GM21576 (cell line): ENCODE results near the gene SPRING1.

ENCODE experiments used
- ATAC-seq: cut with Tn5 transposase; IDR thresholded peaks from one replicate; pipeline ENCODE4 v1.9.1; 2021; ENCODE audit warnings: mild to moderate bottlenecking, moderate library complexity; ENCODE audit not compliant: unreplicated experiment

The SPRING1 gene

DNA sequence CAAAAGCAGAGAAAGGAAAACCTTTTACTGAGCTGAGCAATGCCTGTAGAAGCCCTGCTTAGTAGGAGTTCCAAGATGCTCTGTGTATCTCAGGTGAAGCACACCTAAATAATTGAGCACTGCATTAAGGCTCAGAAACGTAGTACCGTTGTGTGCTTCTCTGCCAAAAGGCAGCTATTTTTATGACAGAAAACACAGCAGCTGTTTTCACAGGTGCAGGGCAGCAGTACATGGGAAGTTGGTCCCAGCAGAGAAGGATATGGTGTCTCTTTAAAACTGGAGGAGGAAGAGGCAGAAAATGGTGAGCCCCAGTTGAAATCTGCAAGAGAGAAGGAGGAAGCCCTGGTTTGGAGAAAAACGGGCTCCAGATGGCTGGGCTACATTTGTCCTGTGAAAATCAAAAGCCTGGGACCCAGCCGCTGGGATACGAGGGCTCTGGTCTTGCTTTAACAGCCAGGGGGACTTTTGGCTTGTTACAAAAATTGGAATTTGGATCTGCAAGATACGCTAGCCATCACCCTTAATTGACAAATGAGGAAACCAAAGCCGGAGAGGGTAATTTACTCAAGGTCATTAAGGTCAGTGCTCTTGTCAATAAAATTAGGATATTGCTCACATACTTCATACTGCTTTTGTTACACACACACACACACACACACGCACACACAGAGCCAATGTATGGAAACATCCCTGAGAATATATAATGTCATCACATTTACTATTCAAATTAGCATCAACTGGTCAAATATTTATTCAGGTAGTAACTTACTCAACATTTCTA is 27.3 kb downstream of the SPRING1 start:
- ATAC-seq: no peak

DNA sequence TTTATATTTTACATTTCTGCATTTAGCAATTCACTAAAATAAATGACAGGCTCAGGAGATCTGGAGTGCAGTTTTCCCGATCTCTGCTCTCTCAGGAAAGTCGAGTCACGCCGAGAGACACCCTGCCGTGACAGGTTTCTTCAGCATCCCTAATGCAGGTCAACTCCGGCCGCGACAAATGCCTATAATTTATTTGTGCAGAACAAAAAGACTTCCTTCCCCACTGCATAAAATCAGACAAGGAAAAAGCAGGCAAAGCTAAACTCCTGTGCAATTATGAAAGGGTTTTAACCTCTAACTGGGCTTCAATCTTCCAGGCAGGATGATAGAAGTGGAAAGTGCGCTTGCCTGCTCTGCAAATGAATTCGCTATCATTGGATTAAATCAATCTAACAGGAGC is 28.1 kb downstream of the SPRING1 start:
- no peak for ATAC-seq

DNA sequence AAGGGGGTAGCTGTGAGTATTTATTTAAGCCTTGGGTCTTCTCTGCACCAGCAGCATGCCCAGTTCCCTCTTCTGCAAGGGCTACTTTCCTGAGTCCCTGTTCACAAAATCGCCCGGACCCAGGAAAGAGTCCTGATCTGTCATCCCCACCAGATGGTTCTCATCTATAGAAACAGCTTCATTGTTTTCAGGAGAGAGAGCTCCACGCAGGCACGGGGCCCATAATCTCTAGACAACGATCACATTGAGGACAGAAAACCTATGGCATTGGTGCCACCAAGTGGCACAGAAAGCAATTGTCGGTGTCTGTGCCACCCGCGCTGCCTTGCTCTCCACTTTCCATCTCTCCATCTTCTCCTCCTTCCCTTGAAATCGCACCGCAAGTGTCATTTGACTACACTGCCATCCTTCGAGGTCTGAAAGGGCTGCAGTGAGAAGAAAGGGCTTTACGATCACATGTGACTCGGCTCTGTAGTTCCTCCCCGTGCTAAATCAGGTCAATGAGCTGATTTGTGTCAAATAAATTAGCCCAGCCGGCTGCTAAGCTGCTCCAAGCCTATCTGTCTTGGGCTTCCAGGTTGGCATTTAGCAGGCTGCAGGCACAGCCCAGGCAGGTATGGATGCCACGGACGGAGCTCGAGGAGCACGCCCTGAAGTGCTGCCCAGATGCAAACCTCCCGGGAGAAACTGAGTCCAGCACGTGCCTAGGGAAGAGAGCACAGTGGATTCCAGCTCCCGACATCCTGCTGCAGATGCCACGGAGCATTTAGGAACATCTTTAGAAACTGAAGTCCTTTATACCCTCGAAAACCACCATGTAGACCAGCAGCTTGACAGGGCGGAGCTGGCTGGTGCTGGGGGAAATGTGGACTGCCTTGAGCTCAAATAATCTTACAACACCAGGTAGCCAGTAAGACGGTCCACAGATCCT is 28.8 kb downstream of the SPRING1 start:
- ATAC-seq: no peak

DNA sequence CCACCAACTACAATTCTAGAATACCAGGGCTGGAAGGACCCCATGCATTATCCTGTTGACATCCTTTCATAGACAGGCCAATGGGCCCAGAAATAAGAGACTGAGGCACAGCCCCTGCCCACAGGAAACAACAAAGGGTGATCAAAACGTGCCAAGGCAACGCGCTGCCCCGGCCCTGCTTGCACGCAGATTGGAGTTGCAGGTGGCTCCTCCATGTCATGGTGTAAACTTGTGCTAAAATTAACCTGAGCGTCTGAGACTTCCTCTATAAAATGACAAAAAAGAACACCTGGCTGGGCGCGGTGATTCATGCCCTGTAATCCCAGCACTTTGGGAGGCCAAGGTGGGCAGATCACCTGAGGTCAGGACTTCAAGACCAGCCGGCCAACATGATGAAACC is 30.1 kb downstream of the SPRING1 start:
- no peak for ATAC-seq

DNA sequence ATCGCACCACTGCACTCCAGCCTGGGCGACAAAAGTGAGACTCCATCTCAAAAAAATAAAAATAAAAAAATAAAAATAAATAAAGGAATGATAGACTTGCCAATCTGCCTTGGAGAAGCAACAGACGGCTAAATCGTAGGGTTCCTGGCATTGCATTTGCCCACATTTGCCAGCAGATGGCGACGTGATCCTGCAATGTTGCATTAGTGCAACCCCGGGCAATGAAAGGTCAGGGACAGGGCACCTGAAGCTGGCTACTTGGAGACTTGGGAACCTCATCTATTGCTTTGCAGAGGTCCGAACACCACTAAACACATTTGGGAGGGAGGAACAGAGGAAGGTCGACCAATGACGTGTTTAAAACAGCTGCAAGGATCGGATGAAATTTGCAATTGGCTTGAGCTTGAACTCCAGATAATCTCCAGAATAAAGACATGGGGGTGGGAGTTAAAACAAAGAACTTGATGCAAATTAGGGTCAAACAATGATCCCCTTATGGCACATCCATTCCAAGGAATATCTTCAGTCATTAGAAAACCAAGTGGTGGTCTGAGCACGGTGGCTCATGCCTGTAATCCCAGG is 34.6 kb downstream of the SPRING1 start:
- no peak for ATAC-seq

DNA sequence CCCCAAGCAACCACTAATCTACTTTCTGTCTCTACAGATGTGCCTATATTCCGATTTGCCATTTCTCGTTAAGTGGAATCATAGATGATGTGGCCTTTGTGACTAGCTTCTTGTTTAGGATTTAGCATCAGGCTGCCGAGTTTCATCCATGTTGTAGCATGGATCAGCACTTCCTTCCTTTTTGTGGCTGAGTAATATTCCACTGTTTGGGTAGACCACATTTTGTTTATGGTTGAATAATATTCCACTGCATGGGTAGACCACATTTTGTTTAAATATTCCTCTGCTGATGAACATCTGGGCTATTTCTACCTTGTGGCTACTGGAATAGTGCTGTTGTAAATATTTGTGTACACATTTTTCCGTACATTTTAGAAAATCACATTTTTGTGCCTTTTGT is 36.4 kb downstream of the SPRING1 start:
- no peak for ATAC-seq

DNA sequence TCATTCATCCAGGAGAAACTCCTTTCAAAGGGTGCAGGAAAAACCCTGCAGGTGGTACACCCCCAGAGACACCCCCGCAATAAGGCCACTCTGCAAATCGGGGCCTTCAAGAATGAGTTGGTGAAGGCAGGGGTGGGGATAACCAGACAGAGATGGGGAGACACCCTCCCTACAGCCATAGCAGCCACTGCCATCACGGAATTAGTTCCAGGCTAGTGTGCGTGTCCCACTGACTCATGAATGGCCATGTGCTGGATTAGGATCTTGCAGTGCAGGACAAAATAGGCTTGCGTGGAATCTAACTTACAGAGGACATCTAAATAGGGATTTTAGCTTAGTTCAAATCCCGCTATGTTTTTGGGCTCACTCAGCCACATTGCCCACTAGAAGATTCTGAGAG is 37.8 kb downstream of the SPRING1 start:
- ATAC-seq: no peak

DNA sequence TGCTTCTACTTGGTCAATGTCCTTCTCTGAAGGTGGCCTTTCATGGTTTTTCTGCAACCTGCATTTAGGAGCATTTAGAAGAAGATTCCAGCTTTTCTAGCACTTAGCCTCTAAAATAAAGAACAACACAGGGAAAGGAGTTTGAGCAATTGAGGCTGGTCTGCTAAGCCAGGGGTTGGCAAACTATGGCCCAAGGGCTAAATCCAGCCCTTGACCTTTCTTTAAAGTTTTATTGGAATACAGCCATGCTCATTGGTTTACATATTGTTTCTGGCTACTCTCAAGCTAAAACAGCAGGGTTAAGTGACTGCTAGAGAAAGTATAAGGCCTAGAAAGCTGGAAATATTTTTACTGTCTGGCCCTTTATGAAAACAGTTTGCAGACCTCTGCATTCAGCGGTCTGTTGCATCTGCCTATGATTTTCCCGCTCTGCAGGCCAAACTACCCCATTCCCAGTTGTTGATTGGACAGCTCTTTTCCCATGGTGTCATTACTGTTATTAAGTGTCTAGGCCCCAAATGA is 39.3 kb downstream of the SPRING1 start:
- no peak for ATAC-seq

DNA sequence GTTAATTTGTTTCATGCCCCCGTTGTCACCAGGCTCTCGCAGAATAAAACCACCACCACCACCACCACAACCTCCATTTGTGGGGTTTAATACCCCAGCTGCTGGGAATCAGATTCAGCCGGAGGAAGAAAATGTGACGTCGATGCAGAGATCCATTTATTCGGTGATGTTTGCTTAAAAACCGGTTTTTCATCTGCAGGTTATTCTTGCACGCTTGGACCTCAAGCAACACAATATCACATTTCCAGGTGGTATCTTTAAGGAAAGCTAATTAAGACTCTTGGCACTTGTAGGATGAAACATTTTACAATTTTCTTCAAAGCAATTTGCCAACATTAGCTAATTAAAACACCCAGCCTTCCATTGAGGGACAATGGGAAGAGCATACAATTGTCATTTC is 39.8 kb downstream of the SPRING1 start:
- no peak for ATAC-seq

DNA sequence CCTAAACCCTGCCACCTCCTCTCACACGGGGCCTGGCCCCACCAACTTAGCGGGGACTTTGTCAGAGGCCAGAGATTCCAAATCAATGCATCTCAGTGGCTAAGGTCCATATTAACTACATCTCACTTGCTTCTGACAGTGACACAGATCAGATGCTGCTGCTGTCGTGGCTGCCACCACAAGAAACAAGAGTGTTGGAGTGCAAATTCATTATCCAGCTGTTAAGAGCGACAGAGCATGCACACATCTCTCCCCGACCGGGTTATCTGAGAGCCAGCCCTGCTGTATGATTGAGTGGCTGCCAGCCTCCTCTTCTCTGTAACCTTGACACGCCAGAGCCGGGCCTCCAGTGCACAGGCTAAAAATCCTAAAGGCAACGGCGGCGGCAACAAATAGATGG is 40.2 kb downstream of the SPRING1 start:
- no peak for ATAC-seq

DNA sequence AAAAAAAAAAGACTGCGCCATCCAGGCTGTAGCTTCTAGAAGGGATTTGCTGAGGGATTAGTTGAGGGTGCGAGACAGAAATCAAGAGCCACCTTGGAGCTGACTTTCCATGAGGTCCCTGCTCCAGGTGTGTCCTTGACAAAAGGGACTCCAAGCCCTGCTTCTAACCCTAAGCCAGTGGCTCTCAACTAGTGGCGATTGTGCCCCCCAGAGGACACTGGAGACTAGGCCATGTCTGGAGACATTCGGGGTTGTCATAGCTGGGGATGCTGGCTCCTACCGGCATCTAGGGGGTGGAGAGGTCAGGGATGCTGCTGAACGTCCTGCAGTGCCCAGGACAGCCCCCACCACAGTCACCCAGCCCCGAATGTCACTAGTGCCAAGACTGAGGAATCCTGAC is 40.6 kb downstream of the SPRING1 start:
- no peak for ATAC-seq

DNA sequence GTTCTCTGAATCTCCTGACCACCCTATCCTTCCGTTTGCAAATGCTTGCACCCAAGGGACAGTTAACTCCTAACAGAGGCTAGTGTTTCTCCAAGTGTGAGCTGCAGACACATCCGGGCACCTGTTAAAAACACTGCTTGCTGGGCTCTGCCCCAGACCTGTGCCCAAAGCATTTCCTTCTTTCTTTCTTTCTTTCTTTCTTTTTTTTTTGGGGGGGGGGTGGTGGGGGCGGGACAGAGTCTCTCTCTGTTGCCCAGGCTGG is 42.5 kb downstream of the SPRING1 start:
- ATAC-seq: no peak

DNA sequence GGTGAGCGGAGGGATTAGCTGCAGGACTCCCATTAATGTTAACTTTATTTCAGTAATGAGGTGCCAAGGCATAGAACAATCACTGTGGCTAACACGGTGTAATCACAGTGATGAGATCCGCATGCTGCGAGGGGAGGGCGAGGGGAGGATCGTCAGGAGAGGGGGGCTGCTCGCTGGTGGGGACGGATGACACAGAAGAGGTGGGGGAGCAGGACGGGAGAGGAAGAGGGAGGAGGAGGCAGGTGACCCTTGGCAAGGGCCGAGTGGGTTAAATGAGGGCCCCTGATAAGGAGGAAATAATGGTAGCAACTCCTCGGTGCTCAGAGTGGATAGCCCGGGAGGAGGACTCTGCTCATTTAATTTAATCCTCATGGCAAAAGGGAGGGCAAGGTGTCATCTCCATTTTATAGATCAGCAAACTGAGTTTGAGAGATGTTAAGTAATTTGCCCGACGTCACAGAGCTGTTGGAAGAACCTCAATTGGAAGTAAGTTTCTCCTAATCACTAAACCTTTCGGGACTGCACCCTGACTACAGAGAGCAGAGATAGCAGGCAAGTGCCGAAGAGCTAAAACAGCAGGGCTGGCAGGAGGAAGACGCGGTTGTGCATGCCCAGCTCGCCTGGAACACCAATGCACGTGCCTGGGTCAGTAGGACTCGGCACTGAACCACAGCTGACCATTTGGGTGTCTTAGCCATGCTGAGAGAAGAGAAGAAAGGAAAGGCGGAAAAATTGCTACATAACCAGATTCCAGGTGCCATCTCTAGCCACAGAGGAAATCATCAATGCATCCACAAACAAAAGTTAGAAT is 43.0 kb downstream of the SPRING1 start:
- ATAC-seq: no peak

DNA sequence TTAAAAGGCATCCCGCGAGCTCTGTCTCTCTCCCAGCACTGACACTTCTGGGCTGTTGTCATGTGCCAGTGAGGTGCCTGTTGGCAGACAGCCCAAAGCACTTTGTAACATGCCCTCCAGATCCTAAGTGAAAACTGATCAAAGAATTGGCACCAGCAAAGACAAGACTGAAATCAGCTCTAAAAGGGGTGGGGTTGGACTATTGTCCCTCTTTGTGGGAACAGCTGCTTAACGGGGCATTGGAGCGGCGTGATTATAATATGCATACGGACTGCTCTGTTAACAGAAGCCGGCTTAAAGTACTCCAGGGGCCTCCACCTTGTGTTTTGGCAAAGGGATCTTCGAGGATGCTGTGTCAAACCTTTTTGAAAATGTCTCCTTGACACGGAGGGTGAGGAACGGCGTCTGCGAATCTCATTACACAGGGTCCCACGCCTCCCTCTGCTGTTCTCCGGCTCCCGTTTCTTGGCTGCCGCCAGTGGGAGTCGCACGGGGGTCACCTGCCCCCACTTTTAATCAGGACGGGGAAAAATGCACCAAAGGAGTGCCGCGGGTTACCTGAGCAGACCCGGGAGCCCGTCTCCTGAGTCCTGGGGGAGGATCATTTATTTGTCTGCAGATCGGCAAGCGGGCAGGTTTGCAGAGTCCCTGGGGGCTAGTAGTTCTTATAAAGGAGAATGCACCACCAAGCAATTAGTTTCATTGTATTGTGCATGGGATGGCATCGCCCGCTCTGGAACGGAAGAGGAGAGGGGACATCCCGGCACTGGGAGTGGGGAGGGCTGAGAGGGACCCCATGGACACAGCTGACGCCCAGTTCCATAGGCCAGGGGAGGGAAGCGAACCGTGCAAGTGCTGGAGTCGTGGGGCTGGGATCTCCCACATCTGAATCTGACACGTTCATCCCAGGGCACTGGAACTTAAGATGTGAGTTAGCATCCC is 44.3 kb downstream of the SPRING1 start:
- ATAC-seq: no peak

DNA sequence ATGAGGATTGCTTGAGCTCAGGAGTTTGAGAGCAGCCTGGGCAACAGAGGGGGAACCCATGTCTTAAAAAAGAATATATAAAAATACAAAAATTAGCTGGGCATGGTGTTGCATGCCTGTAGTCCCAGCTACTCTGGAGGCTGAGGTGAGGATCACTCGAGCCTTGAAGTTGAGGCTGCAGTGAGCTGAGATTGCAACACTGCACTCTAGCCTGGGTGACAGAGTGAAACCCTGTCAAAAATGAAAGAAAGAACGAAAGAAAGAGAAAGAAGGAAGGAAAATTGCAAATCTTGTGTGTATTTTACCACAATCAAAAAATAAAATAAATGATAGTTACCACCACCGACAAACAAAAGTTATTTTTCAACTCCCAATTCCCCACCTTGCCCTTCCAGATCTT is 45.3 kb downstream of the SPRING1 start:
- ATAC-seq: no peak

DNA sequence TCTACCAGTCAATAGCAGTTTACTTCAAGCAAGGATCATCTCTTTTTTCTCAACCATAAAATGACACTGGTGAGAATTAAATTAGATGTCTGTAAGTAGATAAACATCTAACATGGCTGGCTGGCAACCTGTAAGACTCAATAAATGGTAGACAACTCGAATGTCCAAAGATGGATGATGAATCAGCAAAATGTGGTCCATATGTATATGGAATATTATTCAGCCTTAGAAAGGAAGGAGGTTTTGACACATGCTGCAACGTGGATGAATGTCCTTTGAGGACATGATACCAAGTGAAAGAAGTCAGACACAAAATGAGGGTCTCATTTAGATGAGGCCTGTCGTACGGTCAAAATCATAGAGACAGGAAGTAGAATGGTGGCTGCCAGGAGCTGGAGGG is 46.2 kb downstream of the SPRING1 start:
- ATAC-seq: no peak

DNA sequence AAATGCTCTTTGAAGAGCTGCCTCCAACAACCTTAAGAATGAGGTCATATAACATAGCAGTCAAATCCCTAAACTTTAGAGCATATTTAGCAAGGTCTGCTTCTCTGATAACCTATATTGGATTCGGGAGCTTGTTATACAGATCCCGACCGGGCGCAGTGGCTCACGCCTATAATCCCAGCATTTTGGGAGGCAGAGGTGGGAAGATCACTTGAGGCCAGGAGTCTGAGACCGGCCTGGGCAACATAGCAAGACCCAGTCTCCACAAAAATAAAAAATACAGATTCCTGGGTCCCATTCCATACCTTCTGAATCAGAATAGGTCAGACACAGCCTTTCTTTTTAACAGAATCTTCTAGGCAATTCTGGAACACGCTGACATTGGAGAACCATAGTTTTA is 46.7 kb downstream of the SPRING1 start:
- no peak for ATAC-seq

DNA sequence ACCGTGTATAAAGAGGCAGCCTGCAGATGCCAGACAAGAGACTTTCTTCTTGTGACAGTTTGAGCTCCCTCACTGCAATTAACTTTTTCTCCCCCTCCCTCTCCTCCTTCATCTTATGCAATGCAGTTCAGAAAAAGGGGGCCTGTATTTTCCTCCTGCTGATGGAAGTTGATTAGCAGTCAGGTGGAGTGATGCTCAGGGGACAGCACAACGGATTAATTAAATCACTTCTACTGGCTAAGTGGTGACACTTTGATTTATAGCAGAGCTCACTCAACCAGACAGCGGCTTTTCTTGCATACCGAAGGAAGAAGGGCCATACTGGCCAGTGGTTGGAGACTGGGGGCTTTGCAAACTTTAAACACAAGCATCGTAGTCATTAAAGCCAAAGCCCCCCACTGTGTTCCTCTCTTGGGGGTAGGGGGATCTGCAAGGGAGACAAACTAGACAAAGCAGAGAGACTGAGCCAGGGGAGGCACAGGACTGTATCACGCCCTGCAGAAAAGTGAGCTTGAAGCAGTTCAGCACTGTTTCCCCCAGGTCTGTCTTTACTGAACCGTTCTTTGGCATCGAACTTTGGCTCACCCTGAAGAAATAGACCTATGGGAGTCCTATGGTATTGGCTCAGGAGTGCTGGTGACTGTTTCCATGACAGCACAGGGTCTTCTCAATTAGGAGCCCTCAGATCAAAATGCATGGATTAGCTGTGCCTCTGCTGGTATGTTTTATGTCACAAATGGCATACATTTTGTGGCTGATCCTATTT is 47.7 kb downstream of the SPRING1 start:
- ATAC-seq: no peak

DNA sequence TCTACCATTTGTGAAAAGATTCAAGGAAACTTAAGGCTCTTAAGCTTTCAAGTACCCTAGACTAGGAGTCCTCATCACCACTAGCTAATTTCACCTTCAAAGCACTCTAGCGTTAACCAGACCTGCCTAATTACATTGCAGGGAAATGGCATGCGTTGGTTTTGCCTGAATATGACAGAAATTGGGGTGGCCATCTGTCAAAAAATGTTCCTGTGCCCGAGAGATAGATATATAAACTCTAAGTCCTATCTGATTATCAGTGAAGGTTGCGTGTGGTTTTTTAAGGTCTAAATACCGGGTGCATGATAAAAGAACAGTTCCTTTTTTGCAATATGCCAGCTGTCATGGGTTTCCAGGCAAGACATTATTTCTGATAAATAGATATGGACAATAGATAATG is 48.3 kb downstream of the SPRING1 start:
- ATAC-seq: no peak
